Measurements from ENCODE around the gene TPRX1. TPM values are rescaled to one million over a fixed set of nuclear protein-coding genes. Genes with fewer than 3 reads are reported as not detected.

The TPRX1 gene
- total and polyA plus RNA-seq, 9 of the 15 experiments (the other 6 are each of a cell fraction or from before 2014, with no cell fraction given) = not detected

DNA sequence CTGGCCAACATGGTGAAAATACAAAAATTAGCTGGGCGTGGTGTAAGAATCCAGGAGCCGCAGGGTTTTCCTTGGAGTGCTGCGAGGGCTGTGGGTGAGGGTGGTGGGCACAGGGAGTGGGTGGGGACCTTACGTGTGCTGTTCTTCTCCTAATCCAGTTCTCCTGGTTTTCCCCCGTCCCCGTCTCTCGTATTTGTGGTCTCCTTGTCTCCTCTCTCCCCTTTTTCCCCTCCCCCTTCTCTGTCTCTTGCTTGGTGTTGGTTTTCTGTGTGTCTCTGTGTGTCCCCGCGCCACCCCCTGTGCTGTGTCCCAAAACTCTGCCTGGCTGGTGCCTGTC, 24.2 kb downstream of the TPRX1 start (continued):
- TF ChIP-seq, protein P1, sequence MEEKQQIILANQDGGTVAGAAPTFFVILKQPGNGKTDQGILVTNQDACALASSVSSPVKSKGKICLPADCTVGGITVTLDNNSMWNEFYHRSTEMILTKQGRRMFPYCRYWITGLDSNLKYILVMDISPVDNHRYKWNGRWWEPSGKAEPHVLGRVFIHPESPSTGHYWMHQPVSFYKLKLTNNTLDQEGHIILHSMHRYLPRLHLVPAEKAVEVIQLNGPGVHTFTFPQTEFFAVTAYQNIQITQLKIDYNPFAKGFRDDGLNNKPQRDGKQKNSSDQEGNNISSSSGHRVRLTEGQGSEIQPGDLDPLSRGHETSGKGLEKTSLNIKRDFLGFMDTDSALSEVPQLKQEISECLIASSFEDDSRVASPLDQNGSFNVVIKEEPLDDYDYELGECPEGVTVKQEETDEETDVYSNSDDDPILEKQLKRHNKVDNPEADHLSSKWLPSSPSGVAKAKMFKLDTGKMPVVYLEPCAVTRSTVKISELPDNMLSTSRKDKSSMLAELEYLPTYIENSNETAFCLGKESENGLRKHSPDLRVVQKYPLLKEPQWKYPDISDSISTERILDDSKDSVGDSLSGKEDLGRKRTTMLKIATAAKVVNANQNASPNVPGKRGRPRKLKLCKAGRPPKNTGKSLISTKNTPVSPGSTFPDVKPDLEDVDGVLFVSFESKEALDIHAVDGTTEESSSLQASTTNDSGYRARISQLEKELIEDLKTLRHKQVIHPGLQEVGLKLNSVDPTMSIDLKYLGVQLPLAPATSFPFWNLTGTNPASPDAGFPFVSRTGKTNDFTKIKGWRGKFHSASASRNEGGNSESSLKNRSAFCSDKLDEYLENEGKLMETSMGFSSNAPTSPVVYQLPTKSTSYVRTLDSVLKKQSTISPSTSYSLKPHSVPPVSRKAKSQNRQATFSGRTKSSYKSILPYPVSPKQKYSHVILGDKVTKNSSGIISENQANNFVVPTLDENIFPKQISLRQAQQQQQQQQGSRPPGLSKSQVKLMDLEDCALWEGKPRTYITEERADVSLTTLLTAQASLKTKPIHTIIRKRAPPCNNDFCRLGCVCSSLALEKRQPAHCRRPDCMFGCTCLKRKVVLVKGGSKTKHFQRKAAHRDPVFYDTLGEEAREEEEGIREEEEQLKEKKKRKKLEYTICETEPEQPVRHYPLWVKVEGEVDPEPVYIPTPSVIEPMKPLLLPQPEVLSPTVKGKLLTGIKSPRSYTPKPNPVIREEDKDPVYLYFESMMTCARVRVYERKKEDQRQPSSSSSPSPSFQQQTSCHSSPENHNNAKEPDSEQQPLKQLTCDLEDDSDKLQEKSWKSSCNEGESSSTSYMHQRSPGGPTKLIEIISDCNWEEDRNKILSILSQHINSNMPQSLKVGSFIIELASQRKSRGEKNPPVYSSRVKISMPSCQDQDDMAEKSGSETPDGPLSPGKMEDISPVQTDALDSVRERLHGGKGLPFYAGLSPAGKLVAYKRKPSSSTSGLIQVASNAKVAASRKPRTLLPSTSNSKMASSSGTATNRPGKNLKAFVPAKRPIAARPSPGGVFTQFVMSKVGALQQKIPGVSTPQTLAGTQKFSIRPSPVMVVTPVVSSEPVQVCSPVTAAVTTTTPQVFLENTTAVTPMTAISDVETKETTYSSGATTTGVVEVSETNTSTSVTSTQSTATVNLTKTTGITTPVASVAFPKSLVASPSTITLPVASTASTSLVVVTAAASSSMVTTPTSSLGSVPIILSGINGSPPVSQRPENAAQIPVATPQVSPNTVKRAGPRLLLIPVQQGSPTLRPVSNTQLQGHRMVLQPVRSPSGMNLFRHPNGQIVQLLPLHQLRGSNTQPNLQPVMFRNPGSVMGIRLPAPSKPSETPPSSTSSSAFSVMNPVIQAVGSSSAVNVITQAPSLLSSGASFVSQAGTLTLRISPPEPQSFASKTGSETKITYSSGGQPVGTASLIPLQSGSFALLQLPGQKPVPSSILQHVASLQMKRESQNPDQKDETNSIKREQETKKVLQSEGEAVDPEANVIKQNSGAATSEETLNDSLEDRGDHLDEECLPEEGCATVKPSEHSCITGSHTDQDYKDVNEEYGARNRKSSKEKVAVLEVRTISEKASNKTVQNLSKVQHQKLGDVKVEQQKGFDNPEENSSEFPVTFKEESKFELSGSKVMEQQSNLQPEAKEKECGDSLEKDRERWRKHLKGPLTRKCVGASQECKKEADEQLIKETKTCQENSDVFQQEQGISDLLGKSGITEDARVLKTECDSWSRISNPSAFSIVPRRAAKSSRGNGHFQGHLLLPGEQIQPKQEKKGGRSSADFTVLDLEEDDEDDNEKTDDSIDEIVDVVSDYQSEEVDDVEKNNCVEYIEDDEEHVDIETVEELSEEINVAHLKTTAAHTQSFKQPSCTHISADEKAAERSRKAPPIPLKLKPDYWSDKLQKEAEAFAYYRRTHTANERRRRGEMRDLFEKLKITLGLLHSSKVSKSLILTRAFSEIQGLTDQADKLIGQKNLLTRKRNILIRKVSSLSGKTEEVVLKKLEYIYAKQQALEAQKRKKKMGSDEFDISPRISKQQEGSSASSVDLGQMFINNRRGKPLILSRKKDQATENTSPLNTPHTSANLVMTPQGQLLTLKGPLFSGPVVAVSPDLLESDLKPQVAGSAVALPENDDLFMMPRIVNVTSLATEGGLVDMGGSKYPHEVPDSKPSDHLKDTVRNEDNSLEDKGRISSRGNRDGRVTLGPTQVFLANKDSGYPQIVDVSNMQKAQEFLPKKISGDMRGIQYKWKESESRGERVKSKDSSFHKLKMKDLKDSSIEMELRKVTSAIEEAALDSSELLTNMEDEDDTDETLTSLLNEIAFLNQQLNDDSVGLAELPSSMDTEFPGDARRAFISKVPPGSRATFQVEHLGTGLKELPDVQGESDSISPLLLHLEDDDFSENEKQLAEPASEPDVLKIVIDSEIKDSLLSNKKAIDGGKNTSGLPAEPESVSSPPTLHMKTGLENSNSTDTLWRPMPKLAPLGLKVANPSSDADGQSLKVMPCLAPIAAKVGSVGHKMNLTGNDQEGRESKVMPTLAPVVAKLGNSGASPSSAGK (IDR thresholded peaks at IDR 0.05) = no peak
- no peak for TF ChIP-seq POU5F1 (IDR thresholded peaks at IDR 0.05; ENCODE audit: borderline replicate concordance, low read depth, low read length, partially characterized antibody)
- TF ChIP-seq JUND (IDR thresholded peaks at IDR 0.05; ENCODE audit: borderline replicate concordance, low read depth, low read length) = no peak
- TF ChIP-seq JUND (tag; IDR thresholded peaks at IDR 0.05; ENCODE audit: borderline replicate concordance, low read depth, low read length) = no peak
